NCI-H2196 (cell line): ENCODE data around the gene EEF1A2.

ENCODE experiments used
- DNase-seq: peaks from one replicate; lab custom pipeline; 2025; ENCODE audit not compliant: unreplicated experiment; lab: John Stamatoyannopoulos, UW

The EEF1A2 gene

DNA sequence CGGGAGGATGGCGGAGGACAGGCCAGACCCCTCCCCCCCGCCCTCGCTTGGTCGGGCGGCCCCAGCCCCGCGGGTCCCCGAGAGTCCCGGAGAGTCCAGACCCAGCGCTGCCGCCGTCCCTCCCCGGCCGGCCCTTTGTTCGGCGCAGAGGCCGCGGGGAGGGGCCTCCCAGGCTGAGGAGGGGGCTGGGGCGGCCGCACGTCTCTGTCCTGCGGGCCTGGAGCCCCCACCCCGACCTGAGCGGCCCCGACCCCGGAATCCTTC, 27.2 kb downstream of the EEF1A2 start:
- DNase-seq: no peak

DNA sequence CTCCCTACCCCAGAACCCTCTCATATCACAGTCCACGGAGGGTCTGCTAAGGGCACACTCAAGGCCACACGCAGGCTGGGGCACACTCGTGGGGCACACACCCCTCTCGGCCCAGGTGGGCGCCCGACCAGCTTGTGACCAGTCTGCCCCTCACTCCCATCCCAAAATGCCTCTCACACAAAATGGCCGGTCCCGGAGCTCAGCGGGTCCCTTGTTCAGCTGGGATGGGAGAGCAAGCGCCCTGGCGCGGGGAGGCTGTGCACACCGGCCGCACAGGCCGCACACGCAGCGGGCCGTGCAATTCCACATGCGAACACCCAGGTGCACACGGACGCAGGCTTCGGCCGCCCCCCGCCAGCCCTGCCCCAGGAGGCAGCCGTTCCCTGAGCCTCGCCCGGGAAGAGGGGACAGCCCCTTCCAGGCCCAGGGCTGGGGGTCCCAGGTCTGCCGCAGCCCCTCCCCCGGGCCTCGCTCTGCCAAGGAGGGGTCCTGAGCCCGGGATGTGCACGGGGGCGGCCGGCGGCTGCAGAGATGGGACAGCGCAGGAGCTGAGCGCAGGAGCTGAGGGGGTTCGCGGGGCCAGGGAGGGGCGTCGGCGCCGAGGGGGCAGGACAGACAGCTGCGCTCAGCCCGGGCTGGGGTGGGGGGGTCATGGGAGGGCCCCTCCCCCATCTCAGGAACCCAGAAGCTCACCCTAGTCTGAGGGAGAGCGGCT, 27.7 kb downstream of the EEF1A2 start:
- no peak for DNase-seq

GRCh38 chr20:63470410-63470809, 28.5 kb downstream of the EEF1A2 start:
- DNase-seq: no peak

DNA sequence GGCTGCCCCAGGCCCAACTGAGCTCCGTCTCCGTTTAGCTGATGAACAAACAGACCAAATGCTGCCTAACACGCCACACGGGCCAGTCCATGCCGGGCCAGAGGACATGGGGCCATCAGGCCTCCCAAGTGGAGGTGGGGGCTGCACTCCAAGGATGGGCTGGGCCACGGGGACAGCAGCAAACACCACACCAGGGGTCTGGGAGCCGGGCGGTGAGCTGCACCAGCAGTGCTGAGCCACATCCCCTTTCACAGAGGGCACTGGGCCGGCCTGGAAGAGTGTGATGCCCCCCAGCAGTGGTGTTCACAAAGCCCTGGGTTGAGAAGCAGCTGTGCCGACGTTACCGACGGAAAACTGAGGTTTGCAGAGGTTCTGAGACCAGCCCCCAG, 29.2 kb downstream of the EEF1A2 start:
- DNase-seq: no peak

GRCh38 chr20:63469019-63469712, 29.7 kb downstream of the EEF1A2 start:
- no peak for DNase-seq

DNA sequence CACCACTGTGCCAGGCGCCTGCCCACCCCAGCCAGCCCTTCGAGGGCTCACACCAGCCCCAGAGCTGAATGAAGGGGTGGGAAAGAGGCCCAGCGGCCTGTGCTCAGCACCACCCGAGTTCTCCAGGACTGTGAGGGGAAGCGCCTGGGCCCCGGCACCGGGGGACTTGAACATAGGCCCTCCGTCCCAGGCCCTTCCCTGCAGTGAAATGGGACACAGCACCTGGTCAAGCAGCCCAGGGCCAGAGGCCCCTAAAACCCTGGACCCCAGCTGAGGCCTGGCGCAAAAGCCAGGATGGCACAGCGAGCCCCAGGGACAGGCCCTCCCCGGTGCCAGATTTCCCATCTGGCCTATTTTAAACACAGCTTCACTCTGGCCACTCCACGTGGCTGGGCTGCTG, 30.5 kb downstream of the EEF1A2 start:
- no peak for DNase-seq

GRCh38 chr20:63467294-63468083, 31.4 kb downstream of the EEF1A2 start:
- no peak for DNase-seq

- DNase-seq: no peak
Observed at GRCh38 chr20:63466861-63467260, 32.0 kb downstream of the EEF1A2 start.

DNA sequence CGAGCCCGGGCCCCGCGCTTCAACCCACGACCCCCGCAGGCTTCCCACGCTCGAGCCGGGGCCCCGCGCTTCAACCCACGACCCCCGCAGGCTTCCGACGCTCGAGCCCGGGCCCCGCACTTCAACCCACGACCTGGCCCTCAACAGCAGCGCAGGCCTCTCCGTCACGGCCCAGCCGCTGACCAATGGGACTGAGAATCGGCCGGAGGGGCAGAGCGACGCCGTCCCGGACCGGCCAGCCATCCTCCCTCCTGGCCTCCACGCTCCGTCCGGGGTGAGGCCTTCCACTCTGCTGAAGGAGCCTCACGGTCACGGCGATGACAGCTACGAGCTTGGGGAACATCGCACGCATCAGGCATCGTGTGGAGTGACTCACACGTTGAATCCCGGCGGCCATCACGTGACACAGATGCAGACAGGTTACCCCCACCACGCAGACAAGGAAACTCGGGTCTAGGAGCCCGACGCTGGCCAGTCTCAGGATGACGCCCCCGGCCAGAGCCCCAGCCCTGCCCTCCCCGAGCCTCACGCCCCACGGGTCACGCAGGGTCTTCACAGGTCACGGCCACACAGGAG, 32.5 kb downstream of the EEF1A2 start:
- no peak for DNase-seq

- DNase-seq: no peak
Observed at GRCh38 chr20:63465380-63466249, 33.3 kb downstream of the EEF1A2 start.

- no peak for DNase-seq
Observed at GRCh38 chr20:63464289-63464635, 34.6 kb downstream of the EEF1A2 start.

GRCh38 chr20:63463400-63464288, 35.2 kb downstream of the EEF1A2 start:
- no peak for DNase-seq

- no peak for DNase-seq
Observed at GRCh38 chr20:63462244-63462643, 36.6 kb downstream of the EEF1A2 start.

- no peak for DNase-seq
Observed at GRCh38 chr20:63461104-63461763, 37.6 kb downstream of the EEF1A2 start.

GRCh38 chr20:63459070-63459380, 39.9 kb downstream of the EEF1A2 start:
- no peak for DNase-seq

GRCh38 chr20:63458170-63459069, 40.5 kb downstream of the EEF1A2 start:
- no peak for DNase-seq

DNA sequence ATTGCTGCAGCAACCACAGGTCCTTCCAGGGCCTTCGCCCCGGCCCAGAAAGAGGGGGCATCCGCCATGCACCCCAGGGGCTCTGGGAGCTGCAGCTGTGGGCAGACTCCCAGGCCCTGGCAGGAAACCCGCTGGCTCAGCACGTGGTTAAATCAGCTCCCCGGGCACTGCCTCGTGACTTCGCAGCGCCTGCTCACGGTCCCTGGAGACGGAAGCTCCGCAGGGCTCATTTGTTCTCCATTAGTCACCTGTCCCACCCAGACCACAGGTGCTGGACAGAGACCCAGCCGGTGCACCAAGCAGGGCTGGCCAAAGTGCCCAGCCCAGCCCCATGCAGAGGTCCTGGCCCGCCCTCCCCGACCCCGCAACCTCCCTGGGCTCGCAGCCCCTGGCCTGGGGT, 41.1 kb downstream of the EEF1A2 start:
- peak; percentile 32 for DNase-seq

DNA sequence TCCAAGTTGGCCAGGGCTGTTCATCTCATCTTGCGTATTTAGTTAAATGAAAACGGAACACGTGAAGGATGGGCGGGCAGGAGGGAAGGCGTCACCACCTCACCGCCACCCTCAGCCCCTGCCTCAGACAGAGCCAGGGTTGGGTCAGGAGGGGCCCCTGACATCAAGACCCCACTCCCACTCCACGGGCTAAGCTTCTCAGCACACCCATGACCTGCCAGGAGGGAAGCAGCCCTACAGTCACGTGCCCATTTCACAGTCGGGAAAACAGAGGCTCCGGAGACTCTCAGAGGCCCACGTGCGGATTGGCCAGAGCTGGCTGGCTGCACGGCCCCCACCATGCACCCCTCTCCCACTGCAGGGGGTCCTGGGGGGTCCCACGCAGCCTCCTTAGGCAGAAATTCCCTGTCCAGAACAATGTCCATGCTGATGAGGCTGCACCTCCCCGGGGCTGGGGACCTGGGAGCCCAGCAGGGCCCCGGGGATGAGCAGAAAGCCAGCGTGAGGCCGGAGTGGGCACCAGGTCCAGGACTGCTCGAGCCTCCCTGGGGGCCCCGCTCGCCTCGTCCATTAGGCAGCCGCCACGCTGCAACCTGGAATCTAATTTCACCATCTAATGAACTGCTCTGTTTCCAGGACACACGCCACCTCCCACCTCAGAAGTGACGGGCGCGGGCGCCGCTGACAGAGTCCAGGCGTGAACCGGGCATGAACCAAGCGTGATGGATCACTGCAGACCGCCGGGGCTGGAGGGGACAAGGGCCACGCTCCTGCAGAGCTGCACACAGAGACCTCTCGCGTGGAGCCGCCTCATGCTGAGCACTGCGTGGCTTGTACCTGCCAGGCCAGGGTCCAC, 42.2 kb downstream of the EEF1A2 start:
- no peak for DNase-seq
